Mesenchymal stem cell (in vitro differentiated cells and primary cell): ENCODE measurements around the gene ANKRD45.

ENCODE experiments used
- DNase-seq: peaks from one replicate; pipeline ENCODE4 v3.0.0-alpha.2; 2013
- H2AFZ ChIP-seq: one replicate; pipeline ENCODE4 v1.6.1; 2013; ENCODE audit warnings: low read depth, mild to moderate bottlenecking, control low read depth, inconsistent platforms, low read length, moderate library complexity
- H2AK5ac ChIP-seq: 2 replicates; pipeline ENCODE4 v1.6.1; 2013; ENCODE audit warnings: low read length, moderate library complexity, mild to moderate bottlenecking, inconsistent platforms; ENCODE audit not compliant: severe bottlenecking
- H2BK120ac ChIP-seq: one replicate; pipeline ENCODE4 v1.6.1; 2013; ENCODE audit warnings: low read depth, mild to moderate bottlenecking, inconsistent platforms, low read length, moderate library complexity
- H2BK12ac ChIP-seq, 2 experiments: one replicate each; pipeline ENCODE4 v1.6.1; 2013; ENCODE audit warnings: inconsistent platforms in 2 of 2, low read length in 2 of 2, mild to moderate bottlenecking in 2 of 2, moderate library complexity in 2 of 2, control low read depth in 1 of 2
- H2BK15ac ChIP-seq: one replicate; pipeline ENCODE4 v1.6.1; 2013; ENCODE audit warnings: mild to moderate bottlenecking, low read depth, inconsistent platforms; ENCODE audit not compliant: poor library complexity, severe bottlenecking
- H2BK5ac ChIP-seq: 2 replicates; pipeline ENCODE4 v1.6.1; 2013; ENCODE audit warnings: low read depth, mild to moderate bottlenecking, low read length, control low read depth, inconsistent platforms; ENCODE audit not compliant: poor library complexity, severe bottlenecking
- H3K14ac ChIP-seq, 2 experiments: one replicate each; pipeline ENCODE4 v1.6.1; 2013; ENCODE audit warnings: inconsistent platforms in 2 of 2, low read length in 2 of 2, control low read depth in 1 of 2, mild to moderate bottlenecking in 1 of 2, moderate library complexity in 1 of 2
- H3K18ac ChIP-seq, 2 experiments: one replicate each; pipeline ENCODE4 v1.6.1; 2013; ENCODE audit warnings: inconsistent platforms in 2 of 2, low read length in 2 of 2, control low read depth in 1 of 2, low read depth in 1 of 2, mild to moderate bottlenecking in 1 of 2
- H3K23ac ChIP-seq, 2 experiments: one replicate each; pipeline ENCODE4 v1.6.1; 2013; ENCODE audit warnings: inconsistent platforms in 2 of 2, low read length in 2 of 2, mild to moderate bottlenecking in 2 of 2, moderate library complexity in 2 of 2, control low read depth in 1 of 2
- H3K27ac ChIP-seq: 2 replicates; pipeline ENCODE4 v1.5.1; 2013; ENCODE audit warnings: mild to moderate bottlenecking, moderate library complexity, low read length, control low read depth, inconsistent platforms; ENCODE audit not compliant: poor library complexity, severe bottlenecking
- H3K27me3 ChIP-seq, 2 experiments: 2 replicates each; pipeline versions ENCODE4 v1.6.1 to v1.7.0; 2013; ENCODE audit warnings: low read length in 2 of 2, mild to moderate bottlenecking in 2 of 2, moderate library complexity in 2 of 2, control low read depth in 1 of 2, inconsistent platforms in 1 of 2; ENCODE audit not compliant: control insufficient read depth in 1 of 2, insufficient read depth in 1 of 2
- H3K36me3 ChIP-seq, 2 experiments: 2 replicates each; pipeline versions ENCODE4 v1.6.1 to v1.7.0; 2013; ENCODE audit warnings: low read length in 2 of 2, control low read depth in 1 of 2, inconsistent platforms in 1 of 2, low read depth in 1 of 2, mild to moderate bottlenecking in 1 of 2; ENCODE audit not compliant: insufficient read depth in 2 of 2, control insufficient read depth in 1 of 2
- H3K4ac ChIP-seq, 2 experiments: one replicate each; pipeline ENCODE4 v1.6.1; 2013; ENCODE audit warnings: inconsistent platforms in 2 of 2, low read length in 2 of 2, mild to moderate bottlenecking in 2 of 2, moderate library complexity in 2 of 2, control low read depth in 1 of 2, low read depth in 1 of 2
- H3K4me1 ChIP-seq: 2 replicates; pipeline ENCODE4 v1.6.1; 2013; ENCODE audit warnings: low read depth, low read length, control low read depth; ENCODE audit not compliant: control insufficient read depth, insufficient read depth
- H3K4me2 ChIP-seq: 2 replicates; pipeline ENCODE4 v1.6.1; 2013; ENCODE audit warnings: low read length, mild to moderate bottlenecking, inconsistent platforms; ENCODE audit not compliant: poor library complexity, severe bottlenecking
- H3K4me3 ChIP-seq, 2 experiments: 2 replicates each; pipeline versions ENCODE4 v1.5.1 to v1.7.0; 2013; ENCODE audit warnings: low read length in 2 of 2, mild to moderate bottlenecking in 2 of 2, control low read depth in 1 of 2, low read depth in 1 of 2; ENCODE audit not compliant: insufficient read depth in 1 of 2
- H3K79me1 ChIP-seq: replicated peaks from 2 replicates; pipeline ENCODE4 v1.6.1; 2013; ENCODE audit warnings: mild to moderate bottlenecking, control low read depth, low read length, inconsistent platforms; ENCODE audit not compliant: poor library complexity, severe bottlenecking
- H3K9ac ChIP-seq: 2 replicates; pipeline ENCODE4 v1.7.0; 2013; ENCODE audit warnings: mild to moderate bottlenecking, low read length, moderate library complexity
- H3K9me3 ChIP-seq: 2 replicates; pipeline ENCODE4 v1.7.0; 2013; ENCODE audit warnings: mild to moderate bottlenecking, low read length; ENCODE audit not compliant: control insufficient read depth
- H4K8ac ChIP-seq: one replicate; pipeline ENCODE4 v1.6.1; 2013; ENCODE audit warnings: inconsistent platforms, mild to moderate bottlenecking, low read length, moderate library complexity
- H4K91ac ChIP-seq: one replicate; pipeline ENCODE4 v1.6.1; 2013; ENCODE audit warnings: mild to moderate bottlenecking, low read length, inconsistent platforms
- WGBS: methylation state at CpG from one replicate; pipeline ENCODE4 v1.1.7; 2013; ENCODE audit warnings: mixed read lengths; 5-methylcytosine and 5-hydroxymethylcytosine counted together

ANKRD45 gene

GRCh38 chr1:173666646-173667045, 3.0 kb downstream of the ANKRD45 start:
- Histone ChIP-seq H3K36me3 (no peaks in the 10 kb centered on the region), H3K27me3 (peaks cover 0 to 17% of the 10 kb centered on the region in 2 experiments), H3K23ac (no peak overlapping the region), H2BK12ac (no peak overlapping the region), H4K91ac (no peak overlapping the region), H2BK120ac (no peak overlapping the region), H2AFZ (no peak overlapping the region), H3K4me2 (no peak overlapping the region), H3K4ac (no peak overlapping the region), H2BK5ac (no peak overlapping the region), H3K18ac (no peak overlapping the region), H3K9me3 (no peaks in the 10 kb centered on the region), H3K79me1 (no peaks in the 10 kb centered on the region), H2AK5ac (no peak overlapping the region), H3K4me3 (no peak overlapping the region), H2BK15ac (no peak overlapping the region), H4K8ac (no peak overlapping the region), H3K14ac (no peak overlapping the region), H3K9ac (no peak overlapping the region), H3K27ac (no peak overlapping the region), H3K4me1 (peaks cover 4% of the 10 kb centered on the region)
- WGBS = 100% methylated on average over 1 of the region's 3 CpGs
- DNase-seq = no peak

DNA sequence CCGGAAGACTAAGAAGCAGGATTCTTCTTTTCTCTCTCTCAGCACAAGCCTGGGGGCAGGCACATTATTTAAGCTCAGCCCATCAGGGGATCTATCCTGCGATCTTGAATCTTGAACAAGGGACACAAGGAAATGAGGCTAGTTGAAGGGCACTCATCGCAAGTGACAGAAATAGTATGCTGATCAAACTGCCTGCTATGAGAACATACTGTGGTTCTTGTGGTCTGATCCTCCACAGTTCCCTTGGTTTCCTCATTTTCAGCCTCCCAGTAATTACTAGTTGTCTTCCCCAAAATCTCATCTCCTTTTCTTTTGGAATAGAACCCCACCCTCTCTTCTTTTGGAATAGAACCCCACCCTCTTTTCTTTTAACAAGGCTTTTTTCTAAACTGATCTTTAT, 6.5 kb downstream of the ANKRD45 start:
- Histone ChIP-seq H3K4me1 (no peaks in the 10 kb centered on the region), H3K9ac (no peak overlapping the region), H3K4me3 (no peak overlapping the region), H3K4ac (no peak overlapping the region), H4K91ac (no peak overlapping the region), H3K27me3 (peaks cover 0 to 1% of the 10 kb centered on the region in 2 experiments), H3K23ac (no peak overlapping the region), H3K79me1 (no peaks in the 10 kb centered on the region), H2BK5ac (no peak overlapping the region), H2AK5ac (no peak overlapping the region), H4K8ac (no peak overlapping the region), H3K18ac (no peak overlapping the region), H3K14ac (no peak overlapping the region), H3K4me2 (no peak overlapping the region), H2AFZ (no peak overlapping the region), H3K27ac (no peak overlapping the region), H3K36me3 (no peaks in the 10 kb centered on the region), H2BK120ac (no peak overlapping the region), H2BK12ac (no peak overlapping the region), H3K9me3 (no peaks in the 10 kb centered on the region), H2BK15ac (no peak overlapping the region)
- 95% methylated on average over 3 of the region's 3 CpGs for WGBS
- DNase-seq = no peak

DNA sequence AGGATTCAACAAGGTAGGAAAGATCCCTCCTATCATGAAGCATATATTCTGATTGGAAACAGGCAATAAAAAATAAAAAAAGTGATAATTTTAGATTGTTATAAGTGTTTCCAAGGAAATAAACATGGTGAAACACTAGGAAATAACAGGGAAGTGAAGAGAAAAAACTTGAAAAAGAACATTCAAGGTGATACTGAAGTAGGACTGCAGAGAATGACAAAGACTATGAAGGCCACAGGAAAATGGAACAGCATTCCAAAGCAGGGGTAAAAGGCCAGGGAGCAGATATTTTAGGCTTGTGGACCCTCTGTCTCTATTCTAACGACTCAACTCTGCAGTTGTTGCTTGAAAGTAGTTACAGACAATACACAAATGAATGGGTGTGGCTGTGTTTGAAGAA, 7.9 kb downstream of the ANKRD45 start:
- H3K9ac ChIP-seq = no peak overlapping the region
- no peak overlapping the region for H3K23ac ChIP-seq
- H4K91ac ChIP-seq = no peak overlapping the region
- no peak overlapping the region for H2BK12ac ChIP-seq
- H3K36me3 ChIP-seq = no peaks in the 10 kb centered on the region
- H2AFZ ChIP-seq = no peak overlapping the region
- H3K4ac ChIP-seq = no peak overlapping the region
- H2BK5ac ChIP-seq = no peak overlapping the region
- 33% methylated on average over 1 of the region's 1 CpG for WGBS
- no peak overlapping the region for H3K4me3 ChIP-seq
- no peaks in the 10 kb centered on the region for H3K4me1 ChIP-seq
- no peak overlapping the region for H4K8ac ChIP-seq
- DNase-seq = no peak
- no peak overlapping the region for H3K27ac ChIP-seq
- peak overlapping the region; percentile 16 for H3K4me2 ChIP-seq
- no peak overlapping the region for H2BK15ac ChIP-seq
- H3K79me1 ChIP-seq = no peaks in the 10 kb centered on the region
- H3K18ac ChIP-seq = no peak overlapping the region
- H2AK5ac ChIP-seq = no peak overlapping the region
- H3K14ac ChIP-seq = no peak overlapping the region
- H3K27me3 ChIP-seq = no peaks in the 10 kb centered on the region
- no peak overlapping the region for H2BK120ac ChIP-seq
- H3K9me3 ChIP-seq = no peaks in the 10 kb centered on the region

DNA sequence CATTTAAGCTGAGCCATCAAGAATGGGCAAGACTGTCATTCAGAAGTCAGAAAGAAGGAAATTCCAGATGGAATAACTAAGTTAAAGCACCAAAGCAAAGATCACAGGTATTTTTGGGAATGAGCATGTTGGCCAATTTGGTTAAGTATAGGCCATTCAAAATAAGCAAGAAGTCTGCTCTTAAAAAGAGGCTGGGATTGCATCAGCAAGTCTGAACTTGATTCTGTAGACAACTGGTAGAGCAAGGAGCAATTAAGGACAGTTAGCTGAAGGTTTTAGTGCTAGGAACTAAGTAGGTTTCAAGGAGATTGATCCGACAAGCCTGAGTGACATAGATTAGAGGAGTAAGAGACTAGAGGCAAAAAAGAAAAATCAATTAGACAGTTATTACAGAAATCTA, 8.4 kb downstream of the ANKRD45 start:
- WGBS = 83% methylated on average over 1 of the region's 1 CpG
- no peaks in the 10 kb centered on the region for H3K36me3 ChIP-seq

More for the DNA sequence above, 8.4 kb downstream of the ANKRD45 start:
- no peak overlapping the region for H3K18ac ChIP-seq
- H2BK120ac ChIP-seq = no peak overlapping the region
- no peak overlapping the region for H3K23ac ChIP-seq
- no peaks in the 10 kb centered on the region for H3K27me3 ChIP-seq
- H3K9ac ChIP-seq = no peak overlapping the region
- no peak overlapping the region for H3K4me3 ChIP-seq
- H2AFZ ChIP-seq = no peak overlapping the region
- H2BK12ac ChIP-seq = no peak overlapping the region
- no peak overlapping the region for H3K4me2 ChIP-seq
- no peak overlapping the region for H3K27ac ChIP-seq
- H4K91ac ChIP-seq = no peak overlapping the region
- DNase-seq = no peak
- H2AK5ac ChIP-seq = no peak overlapping the region
- no peak overlapping the region for H4K8ac ChIP-seq
- no peak overlapping the region for H3K14ac ChIP-seq
- no peak overlapping the region for H3K4ac ChIP-seq
- H2BK15ac ChIP-seq = no peak overlapping the region
- no peaks in the 10 kb centered on the region for H3K4me1 ChIP-seq
- H2BK5ac ChIP-seq = no peak overlapping the region
- H3K79me1 ChIP-seq = no peaks in the 10 kb centered on the region
- H3K9me3 ChIP-seq = no peaks in the 10 kb centered on the region
